ENCODE measurements around the gene PTOV1. TPM values are rescaled to one million over a fixed set of nuclear protein-coding genes. Genes with fewer than 3 reads are reported as not detected.

The PTOV1 gene
- total and polyA plus RNA-seq, 4 donors, result 62.9 to 115 (median 89.4) TPM

- no peak for TF ChIP-seq CTCF (IDR thresholded peaks at IDR 0.05; ENCODE audit: control extremely low read depth, extremely low read depth)
- no peaks in the 10 kb centered on the region for H3K9me3 ChIP-seq (ENCODE audit: control insufficient read depth in 4 of 4, insufficient read depth in 3 of 4, low read length in 3 of 4)
- DNase-seq (no peak), ATAC-seq (ENCODE audit: insufficient read depth, low FRiP score) (no peak)
- H3K9ac ChIP-seq (ENCODE audit: insufficient read depth in 1 of 2, low read length in 2 of 2), result peak overlapping the region in 1 of 2 donors; percentile 99
- H3K4me1 ChIP-seq (ENCODE audit: control insufficient read depth in 5 of 5, insufficient read depth in 5 of 5, low read length in 5 of 5), result peaks cover 0 to 24% (median 9%) of the 10 kb centered on the region in 5 donors
- H3K27me3 ChIP-seq (ENCODE audit: control insufficient read depth in 3 of 3, insufficient read depth in 3 of 3, low read length in 2 of 3), result no peaks in the 10 kb centered on the region
- H3K36me3 ChIP-seq (ENCODE audit: control insufficient read depth in 4 of 4, insufficient read depth in 4 of 4, low read length in 4 of 4), result peaks cover 0 to 16% (median 14%) of the 10 kb centered on the region in 4 donors
- H3K27ac ChIP-seq (ENCODE audit: low read depth in 1 of 2, low read length in 1 of 2), result no peak overlapping the region
- 89 to 98% methylated on average over 4 of the region's 4 CpGs for WGBS, 2 donors
- H3K4me3 ChIP-seq, result no peak overlapping the region
Measured at GRCh38 chr19:49875177-49875576, 24.2 kb downstream of the PTOV1 start.

DNA sequence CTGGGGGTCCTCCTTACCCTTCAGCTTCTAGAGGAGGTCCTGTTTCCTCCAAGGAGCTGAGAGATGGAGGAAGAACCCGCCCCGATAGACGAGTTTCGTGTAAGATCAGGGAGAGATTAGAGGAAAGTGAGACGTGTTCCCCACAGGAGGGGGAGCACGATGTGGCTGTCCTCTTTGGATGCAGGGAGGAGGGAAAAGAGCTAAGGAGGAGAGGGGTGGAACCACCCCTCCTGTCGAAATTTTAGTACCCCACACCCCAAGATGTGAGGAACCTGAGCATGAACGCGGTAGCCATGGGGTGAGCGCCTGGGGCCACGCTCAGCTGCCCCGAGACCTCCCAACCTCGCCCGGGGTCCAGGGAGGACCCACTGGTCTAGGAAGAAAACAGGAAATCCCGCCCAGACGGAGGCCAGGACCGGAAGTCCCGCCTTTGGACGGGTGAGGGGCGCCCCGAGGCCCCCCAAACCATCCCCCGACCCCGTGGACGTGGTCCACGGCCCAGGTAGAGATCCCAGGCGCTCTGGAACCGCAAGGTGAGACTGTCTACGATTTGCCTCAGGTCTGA is 25.0 kb downstream of the PTOV1 start:
- no peak for TF ChIP-seq CTCF (IDR thresholded peaks at IDR 0.05; ENCODE audit: control extremely low read depth, extremely low read depth)
- ATAC-seq (ENCODE audit: insufficient read depth, low FRiP score) (no peak), DNase-seq (peak; percentile 70 to 78 (median 73))
- H3K9ac ChIP-seq (ENCODE audit: insufficient read depth in 1 of 2, low read length in 2 of 2), result peak overlapping the region; percentile 98 to 99
- peaks cover 0 to 18% (median 7%) of the 10 kb centered on the region in 5 donors for H3K4me1 ChIP-seq (ENCODE audit: control insufficient read depth in 5 of 5, insufficient read depth in 5 of 5, low read length in 5 of 5)
- no peaks in the 10 kb centered on the region for H3K9me3 ChIP-seq (ENCODE audit: control insufficient read depth in 4 of 4, insufficient read depth in 3 of 4, low read length in 3 of 4)
- H3K27ac ChIP-seq (ENCODE audit: low read depth in 1 of 2, low read length in 1 of 2), result peak overlapping the region; percentile 88 to 97
- peak overlapping the region; percentile 70 for H3K4me3 ChIP-seq
- H3K27me3 ChIP-seq (ENCODE audit: control insufficient read depth in 3 of 3, insufficient read depth in 3 of 3, low read length in 2 of 3), result no peaks in the 10 kb centered on the region
- WGBS, 2 donors, result 1% methylated on average over 27 to 28 of the region's 28 CpGs
- H3K36me3 ChIP-seq (ENCODE audit: control insufficient read depth in 4 of 4, insufficient read depth in 4 of 4, low read length in 4 of 4), result peaks cover 0 to 23% (median 20%) of the 10 kb centered on the region in 4 donors

- ATAC-seq (ENCODE audit: insufficient read depth, low FRiP score) (peak; percentile 71), DNase-seq (peak; percentile 99 to 100 (median 99))
- no peak for TF ChIP-seq CTCF (IDR thresholded peaks at IDR 0.05; ENCODE audit: control extremely low read depth, extremely low read depth)
- Histone ChIP-seq H3K27ac (ENCODE audit: low read depth in 1 of 2, low read length in 1 of 2) (peak overlapping the region; percentile 97 to 98), H3K9ac (ENCODE audit: insufficient read depth in 1 of 2, low read length in 2 of 2) (peak overlapping the region; percentile 98 to 99), H3K9me3 (ENCODE audit: control insufficient read depth in 4 of 4, insufficient read depth in 3 of 4, low read length in 3 of 4) (no peaks in the 10 kb centered on the region), H3K27me3 (ENCODE audit: control insufficient read depth in 3 of 3, insufficient read depth in 3 of 3, low read length in 2 of 3) (no peaks in the 10 kb centered on the region), H3K36me3 (ENCODE audit: control insufficient read depth in 4 of 4, insufficient read depth in 4 of 4, low read length in 4 of 4) (peaks cover 4 to 25% (median 21%) of the 10 kb centered on the region in 4 donors), H3K4me3 (peak overlapping the region; percentile 70), H3K4me1 (ENCODE audit: control insufficient read depth in 5 of 5, insufficient read depth in 5 of 5, low read length in 5 of 5) (peaks cover 0 to 18% (median 7%) of the 10 kb centered on the region in 5 donors)
- WGBS, 2 donors, result 0 to 1% methylated on average over 42 to 46 of the region's 46 CpGs
Measured at GRCh38 chr19:49876422-49877019, 25.6 kb downstream of the PTOV1 start.
